Neural progenitor cell (in vitro differentiated cells): ENCODE measurements around the gene AKAP8L. TPM values are rescaled to one million over a fixed set of nuclear protein-coding genes. Genes with fewer than 3 reads are reported as not detected.

Source experiments
- DNase-seq: peaks from one replicate; pipeline ENCODE4 v3.0.0-alpha.2; 2016; ENCODE audit warnings: low spot score
- H2AFZ ChIP-seq: fragments of 200-600 bp; sonication (generic); replicated peaks from 2 replicates; pipeline ENCODE4 v1.6.1; 2016; ENCODE audit warnings: antibody characterized with exemption
- H3F3A ChIP-seq: fragments of 200-600 bp; sonication (generic); 2 replicates; pipeline ENCODE4 v1.6.1; 2016; ENCODE audit warnings: antibody characterized with exemption, low read depth
- H3K27ac ChIP-seq: fragments of 200-600 bp; sonication (generic); 2 replicates; pipeline ENCODE4 v1.5.1; 2016; ENCODE audit warnings: mild to moderate bottlenecking
- H3K27me3 ChIP-seq: fragments of 200-600 bp; sonication (generic); 2 replicates; pipeline ENCODE4 v1.6.1; 2016; ENCODE audit warnings: mild to moderate bottlenecking, moderate library complexity
- H3K36me3 ChIP-seq: fragments of 200-600 bp; sonication (generic); 2 replicates; pipeline ENCODE4 v1.5.1; 2016
- H3K4me1 ChIP-seq: fragments of 200-600 bp; sonication (generic); 2 replicates; pipeline ENCODE4 v1.6.1; 2016; ENCODE audit warnings: mixed run types
- H3K4me2 ChIP-seq: fragments of 200-600 bp; sonication (generic); 2 replicates; pipeline ENCODE4 v1.6.1; 2016
- H3K4me3 ChIP-seq: fragments of 200-600 bp; sonication (generic); 2 replicates; pipeline ENCODE4 v1.5.1; 2016
- H3K79me2 ChIP-seq: fragments of 200-600 bp; sonication (generic); 2 replicates; pipeline ENCODE4 v1.6.1; 2016; ENCODE audit warnings: low read depth
- H3K9ac ChIP-seq: fragments of 200-600 bp; sonication (generic); 2 replicates; pipeline ENCODE4 v1.6.1; 2016
- H3K9me3 ChIP-seq: fragments of 200-600 bp; sonication (generic); 2 replicates; pipeline ENCODE4 v1.5.1; 2016; ENCODE audit warnings: low read depth
- H4K20me1 ChIP-seq: fragments of 200-600 bp; sonication (generic); 2 replicates; pipeline ENCODE4 v1.6.1; 2016; ENCODE audit warnings: low read depth
- H3K27ac Mint-ChIP-seq: 3 replicates; pipeline ENCODE4 v1.8.0; 2021; ENCODE audit warnings: mixed read lengths
- H3K27me3 Mint-ChIP-seq: 2 replicates; pipeline ENCODE4 v1.8.0; 2022; ENCODE audit warnings: low read depth, mild to moderate bottlenecking, inconsistent platforms, moderate library complexity, mixed read lengths; ENCODE audit not compliant: insufficient read depth
- H3K36me3 Mint-ChIP-seq: 3 replicates; pipeline ENCODE4 v1.8.0; 2021; ENCODE audit warnings: mixed read lengths
- H3K4me1 Mint-ChIP-seq: 3 replicates; pipeline ENCODE4 v1.8.0; 2021; ENCODE audit warnings: mixed read lengths
- H3K4me3 Mint-ChIP-seq: 3 replicates; pipeline ENCODE4 v1.8.0; 2021; ENCODE audit warnings: mild to moderate bottlenecking, moderate library complexity, mixed read lengths
- H3K9me3 Mint-ChIP-seq: 3 replicates; pipeline ENCODE4 v1.8.0; 2020; ENCODE audit warnings: mixed read lengths
- EZH2 ChIP-seq: fragments of 200-600 bp; sonication (generic); IDR thresholded peaks from 2 replicates; pipeline ENCODE4 v1.6.1; 2017; ENCODE audit warnings: antibody characterized with exemption, mild to moderate bottlenecking, moderate library complexity
- EZH2phosphoT487 ChIP-seq: fragments of 200-600 bp; sonication (generic); IDR thresholded peaks from 2 replicates; pipeline ENCODE4 v1.6.1; 2017; ENCODE audit warnings: antibody characterized with exemption
- total RNA-seq: library from RNA; depleted of rRNA; stranded (reverse); fragments of >200 nt; gene quantifications from 2 replicates; pipeline ENCODE4 v1.2.3, GENCODE V29; 2015; ENCODE audit warnings: low replicate concordance
- TF ChIP-seq, protein P1 (sequence below): fragments of 200-600 bp; sonication (generic); IDR thresholded peaks from 2 replicates; pipeline ENCODE4 v1.5.1; 2017; ENCODE audit warnings: antibody characterized with exemption, mild to moderate bottlenecking

The AKAP8L gene
- total RNA-seq, 1 donor from 2014 or later, result 131 TPM

DNA sequence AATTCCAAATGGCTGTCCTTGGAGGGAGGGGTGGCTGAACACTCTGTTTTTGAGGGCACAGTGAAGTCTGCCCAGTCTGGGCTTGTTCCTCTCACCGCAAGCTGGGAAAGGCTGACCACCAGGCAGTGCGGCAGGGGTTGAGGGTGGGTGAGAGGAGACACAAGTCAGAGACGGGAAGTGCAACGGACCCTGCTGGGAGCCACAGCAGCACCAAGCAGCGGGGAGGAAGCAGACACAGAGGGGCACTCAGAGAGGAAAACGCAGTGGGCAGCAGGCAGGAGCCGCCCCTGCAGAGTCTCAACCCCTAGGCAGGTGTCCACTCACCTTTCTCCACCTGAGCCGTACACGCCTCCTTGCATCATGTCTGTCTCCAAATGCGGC lies 15.6 kb downstream of the AKAP8L start:
- Histone ChIP-seq H3K27ac (no peak overlapping the region), H2AFZ (no peak overlapping the region), H4K20me1 (peaks cover 83% of the 10 kb centered on the region), H3K27me3 (no peaks in the 10 kb centered on the region), H3K36me3 (peaks cover 7% of the 10 kb centered on the region), H3K9me3 (no peaks in the 10 kb centered on the region), H3K9ac (no peak overlapping the region), H3K4me2 (no peak overlapping the region), H3F3A (no peaks in the 10 kb centered on the region), H3K79me2 (peaks cover 78% of the 10 kb centered on the region), H3K4me1 (peaks cover 10% of the 10 kb centered on the region), H3K4me3 (no peak overlapping the region)
- peaks cover 9% of the 10 kb centered on the region for H3K36me3 Mint-ChIP-seq
- peaks cover 2% of the 10 kb centered on the region for H3K27me3 Mint-ChIP-seq
- no peaks in the 10 kb centered on the region for H3K9me3 Mint-ChIP-seq
- H3K4me3 Mint-ChIP-seq, result no peak overlapping the region
- DNase-seq, result no peak
- TF ChIP-seq EZH2, result no peak
- TF ChIP-seq, protein P1, sequence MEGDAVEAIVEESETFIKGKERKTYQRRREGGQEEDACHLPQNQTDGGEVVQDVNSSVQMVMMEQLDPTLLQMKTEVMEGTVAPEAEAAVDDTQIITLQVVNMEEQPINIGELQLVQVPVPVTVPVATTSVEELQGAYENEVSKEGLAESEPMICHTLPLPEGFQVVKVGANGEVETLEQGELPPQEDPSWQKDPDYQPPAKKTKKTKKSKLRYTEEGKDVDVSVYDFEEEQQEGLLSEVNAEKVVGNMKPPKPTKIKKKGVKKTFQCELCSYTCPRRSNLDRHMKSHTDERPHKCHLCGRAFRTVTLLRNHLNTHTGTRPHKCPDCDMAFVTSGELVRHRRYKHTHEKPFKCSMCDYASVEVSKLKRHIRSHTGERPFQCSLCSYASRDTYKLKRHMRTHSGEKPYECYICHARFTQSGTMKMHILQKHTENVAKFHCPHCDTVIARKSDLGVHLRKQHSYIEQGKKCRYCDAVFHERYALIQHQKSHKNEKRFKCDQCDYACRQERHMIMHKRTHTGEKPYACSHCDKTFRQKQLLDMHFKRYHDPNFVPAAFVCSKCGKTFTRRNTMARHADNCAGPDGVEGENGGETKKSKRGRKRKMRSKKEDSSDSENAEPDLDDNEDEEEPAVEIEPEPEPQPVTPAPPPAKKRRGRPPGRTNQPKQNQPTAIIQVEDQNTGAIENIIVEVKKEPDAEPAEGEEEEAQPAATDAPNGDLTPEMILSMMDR, result no peak
- TF ChIP-seq EZH2phosphoT487, result no peak
- H3K27ac Mint-ChIP-seq, result no peak overlapping the region
- H3K4me1 Mint-ChIP-seq, result peaks cover 10% of the 10 kb centered on the region

DNA sequence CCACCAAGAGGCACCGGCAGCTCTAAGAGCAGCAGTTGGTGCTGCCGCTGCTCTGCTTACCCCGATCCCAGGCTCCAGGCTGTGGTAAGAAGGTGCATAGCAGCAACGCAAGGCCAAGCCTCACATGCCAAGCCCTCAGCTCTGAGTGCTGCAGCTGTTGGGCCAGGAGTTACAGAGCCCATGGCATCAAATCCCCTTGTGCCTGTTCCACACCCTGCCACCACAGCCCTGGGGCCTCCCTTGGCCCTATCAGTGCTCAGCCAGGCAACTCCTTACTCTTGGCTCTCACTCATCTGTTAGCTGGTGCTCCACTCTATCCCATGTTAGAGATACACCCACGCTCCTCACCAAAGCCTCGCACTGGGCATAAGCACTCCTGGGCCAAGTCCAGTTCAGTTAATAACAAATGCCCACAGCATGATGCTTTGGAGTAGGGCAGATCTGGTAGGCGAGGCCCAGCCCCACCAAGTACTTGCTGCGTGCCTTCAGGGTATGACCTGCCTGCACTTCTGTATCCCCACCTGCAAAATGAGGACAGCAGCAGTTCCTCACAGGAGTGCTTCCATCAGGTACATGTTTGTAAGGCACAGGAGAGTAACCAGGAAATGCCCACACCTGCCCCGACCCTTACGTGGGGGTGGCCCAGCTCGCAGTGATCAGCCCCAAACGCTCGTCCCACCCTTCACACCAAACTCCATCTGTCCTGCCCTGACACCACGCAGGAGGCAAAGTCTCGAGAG lies 16.2 kb downstream of the AKAP8L start:
- Mint-ChIP-seq H3K4me1 (peaks cover 10% of the 10 kb centered on the region), H3K4me3 (no peak overlapping the region), H3K36me3 (peaks cover 15% of the 10 kb centered on the region), H3K27me3 (peaks cover 2% of the 10 kb centered on the region), H3K27ac (no peak overlapping the region), H3K9me3 (no peaks in the 10 kb centered on the region)
- Histone ChIP-seq H3K4me2 (no peak overlapping the region), H3K9me3 (no peaks in the 10 kb centered on the region), H3K79me2 (peaks cover 78% of the 10 kb centered on the region), H2AFZ (no peak overlapping the region), H3K9ac (no peak overlapping the region), H4K20me1 (peaks cover 80% of the 10 kb centered on the region), H3K4me1 (peaks cover 10% of the 10 kb centered on the region), H3K36me3 (peaks cover 6% of the 10 kb centered on the region), H3F3A (no peaks in the 10 kb centered on the region), H3K27ac (no peak overlapping the region), H3K4me3 (no peak overlapping the region), H3K27me3 (no peaks in the 10 kb centered on the region)
- DNase-seq, result no peak
- TF ChIP-seq EZH2 (no peak), EZH2phosphoT487 (no peak)
- TF ChIP-seq, protein P1, result no peak

DNA sequence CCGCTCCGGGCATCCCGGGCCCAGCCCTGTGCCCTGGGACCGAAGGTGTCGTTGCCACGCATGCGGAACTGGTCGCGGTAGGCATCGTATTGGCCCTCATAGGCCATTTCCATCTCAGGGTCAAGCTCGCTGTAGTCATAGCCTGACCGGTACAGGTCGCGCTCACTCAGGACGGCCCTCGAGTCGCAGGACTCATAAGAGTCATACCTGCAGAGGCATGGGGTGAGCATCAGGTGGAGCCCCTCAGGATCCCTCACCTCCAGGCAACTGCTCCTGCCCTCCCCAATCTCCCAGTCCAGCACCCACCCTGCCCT lies 17.4 kb downstream of the AKAP8L start:
- Mint-ChIP-seq H3K27me3 (peaks cover 6% of the 10 kb centered on the region), H3K27ac (no peak overlapping the region), H3K4me3 (no peak overlapping the region), H3K4me1 (peaks cover 10% of the 10 kb centered on the region), H3K9me3 (no peaks in the 10 kb centered on the region), H3K36me3 (peaks cover 27% of the 10 kb centered on the region)
- TF ChIP-seq, protein P1, result no peak
- TF ChIP-seq EZH2 (no peak), EZH2phosphoT487 (no peak)
- Histone ChIP-seq H3F3A (no peaks in the 10 kb centered on the region), H2AFZ (no peak overlapping the region), H4K20me1 (peaks cover 78% of the 10 kb centered on the region), H3K36me3 (no peaks in the 10 kb centered on the region), H3K27me3 (no peaks in the 10 kb centered on the region), H3K4me3 (no peak overlapping the region), H3K9me3 (no peaks in the 10 kb centered on the region), H3K9ac (no peak overlapping the region), H3K4me2 (no peak overlapping the region), H3K79me2 (peaks cover 72% of the 10 kb centered on the region), H3K4me1 (peaks cover 10% of the 10 kb centered on the region), H3K27ac (no peak overlapping the region)
- no peak for DNase-seq
